Thyroid gland (tissue), 4 donors: ENCODE data around the gene TSC22D3. TPM values are rescaled to one million over a fixed set of nuclear protein-coding genes. Genes with fewer than 3 reads are reported as not detected.

Experiments used
- DNase-seq, 2 donors: peaks; one replicate each; pipeline ENCODE4 v3.0.0-alpha.2; 2019
- H3K27ac ChIP-seq, 3 donors: fragments of 200-600 bp; sonication (generic); 1 replicate in 2 of 3; 2 replicates in 1 of 3; pipeline ENCODE4 v1.5.1; 2016 to 2019; ENCODE audit warnings: mild to moderate bottlenecking in 1 of 3, moderate library complexity in 1 of 3
- H3K27me3 ChIP-seq: fragments of 200-600 bp; sonication (generic); one replicate; pipeline ENCODE4 v1.5.1; 2019
- H3K36me3 ChIP-seq, 2 donors: fragments of 200-600 bp; sonication (generic); one replicate each; pipeline ENCODE4 v1.5.1; 2016 to 2019
- H3K4me1 ChIP-seq, 2 donors: fragments of 200-600 bp; sonication (generic); one replicate each; pipeline ENCODE4 v1.5.1; 2017 to 2019
- H3K4me3 ChIP-seq, 3 donors: fragments of 200-600 bp; sonication (generic); replicated peaks in 1 of 3; 1 replicate in 2 of 3; 2 replicates in 1 of 3; pipeline ENCODE4 v1.5.1; 2016; ENCODE audit warnings: mild to moderate bottlenecking in 1 of 3
- H3K9me3 ChIP-seq: fragments of 200-600 bp; sonication (generic); one replicate; pipeline ENCODE4 v1.5.1; 2017
- POLR2A ChIP-seq, 2 donors: fragments of 450-650 bp; IDR thresholded peaks; one replicate each; pipeline ENCODE4 v1.6.1; 2017; ENCODE audit warnings: antibody characterized with exemption in 2 of 2, mild to moderate bottlenecking in 2 of 2, moderate library complexity in 1 of 2
- WGBS, 2 donors: methylation state at CpG; one replicate each; pipeline ENCODE4 v1.1.5; 2017; 5-methylcytosine and 5-hydroxymethylcytosine counted together
- intact Hi-C: fragments of 100-400 bp; cut with DNase I; formaldehyde crosslinking; loops from one replicate; pipeline ENCODE4 v1.15.1; 2023
- total RNA-seq, 4 donors: library from RNA; depleted of rRNA; stranded (reverse); fragments of >200 nt; gene quantifications; one replicate each; pipeline ENCODE4 v1.2.3, GENCODE V29; 2016
- TF ChIP-seq, protein P1 (sequence below), 6 experiments: fragments of 200-600 bp in 3 of 6; fragments of 450-650 bp in 3 of 6; sonication (generic) in 3 of 6; IDR thresholded peaks; one replicate each; pipeline ENCODE4 v1.5.1; 2016 to 2019; ENCODE audit warnings: antibody characterized with exemption in 6 of 6, mild to moderate bottlenecking in 2 of 6, inconsistent platforms in 1 of 6, moderate library complexity in 1 of 6

The TSC22D3 gene
- total RNA-seq, 4 donors from 2014 or later = 268 to 504 (median 383) TPM

DNA sequence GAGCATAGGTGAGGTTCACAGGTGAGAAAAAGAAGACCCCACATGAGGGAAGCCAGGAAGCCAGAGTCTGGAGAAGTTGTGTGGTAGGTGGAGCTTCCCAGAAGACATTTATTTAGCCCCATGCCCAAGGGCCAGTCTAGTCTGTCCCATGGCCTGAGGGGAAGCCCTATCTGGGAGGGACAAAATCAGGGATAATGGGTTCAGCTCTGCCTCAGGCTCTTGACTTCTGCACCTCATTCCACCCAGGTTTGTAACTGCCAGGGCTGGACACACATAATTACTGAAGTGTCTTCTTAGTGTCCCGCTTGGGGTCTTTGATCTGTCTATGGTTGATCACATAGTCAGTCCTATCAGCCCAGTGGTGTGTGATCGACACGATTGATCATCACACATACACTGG is 36.0 kb downstream of the TSC22D3 start:
- Histone ChIP-seq H3K27me3 (no peaks in the 10 kb centered on the region), H3K27ac (peak overlapping the region; percentile 77 to 96 (median 87))
- TF ChIP-seq, protein P1, sequence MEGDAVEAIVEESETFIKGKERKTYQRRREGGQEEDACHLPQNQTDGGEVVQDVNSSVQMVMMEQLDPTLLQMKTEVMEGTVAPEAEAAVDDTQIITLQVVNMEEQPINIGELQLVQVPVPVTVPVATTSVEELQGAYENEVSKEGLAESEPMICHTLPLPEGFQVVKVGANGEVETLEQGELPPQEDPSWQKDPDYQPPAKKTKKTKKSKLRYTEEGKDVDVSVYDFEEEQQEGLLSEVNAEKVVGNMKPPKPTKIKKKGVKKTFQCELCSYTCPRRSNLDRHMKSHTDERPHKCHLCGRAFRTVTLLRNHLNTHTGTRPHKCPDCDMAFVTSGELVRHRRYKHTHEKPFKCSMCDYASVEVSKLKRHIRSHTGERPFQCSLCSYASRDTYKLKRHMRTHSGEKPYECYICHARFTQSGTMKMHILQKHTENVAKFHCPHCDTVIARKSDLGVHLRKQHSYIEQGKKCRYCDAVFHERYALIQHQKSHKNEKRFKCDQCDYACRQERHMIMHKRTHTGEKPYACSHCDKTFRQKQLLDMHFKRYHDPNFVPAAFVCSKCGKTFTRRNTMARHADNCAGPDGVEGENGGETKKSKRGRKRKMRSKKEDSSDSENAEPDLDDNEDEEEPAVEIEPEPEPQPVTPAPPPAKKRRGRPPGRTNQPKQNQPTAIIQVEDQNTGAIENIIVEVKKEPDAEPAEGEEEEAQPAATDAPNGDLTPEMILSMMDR (IDR thresholded peaks at IDR 0.05) = no peak
- no peak for TF ChIP-seq POLR2A (IDR thresholded peaks at IDR 0.05)

DNA sequence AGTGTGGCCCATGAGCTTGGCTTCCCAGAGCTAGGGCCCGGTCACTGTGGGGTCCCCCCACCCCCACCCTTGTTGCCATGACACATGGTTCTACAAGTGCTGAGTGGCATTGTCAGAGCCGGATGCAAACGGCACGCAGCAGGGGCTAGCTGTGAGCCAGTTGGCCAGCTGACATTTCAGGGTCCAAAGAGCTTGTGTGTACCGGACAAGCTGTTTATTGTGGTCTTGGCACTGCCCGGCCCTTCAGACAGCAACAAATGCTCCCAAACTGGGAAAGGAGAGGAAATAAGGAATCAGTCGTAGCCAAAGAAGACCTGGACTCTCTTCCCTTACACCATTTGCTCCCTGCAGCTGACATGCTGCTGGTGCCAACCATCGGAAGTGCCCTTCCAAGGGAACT is 36.8 kb downstream of the TSC22D3 start:
- intact Hi-C loops = no loop called here
- peak overlapping the region; percentile 77 to 96 (median 87) for H3K27ac ChIP-seq
- TF ChIP-seq, protein P1 (IDR thresholded peaks at IDR 0.05) = no peak
- TF ChIP-seq POLR2A (IDR thresholded peaks at IDR 0.05) = no peak
- no peaks in the 10 kb centered on the region for H3K36me3 ChIP-seq
- no peak for DNase-seq
- no peaks in the 10 kb centered on the region for H3K27me3 ChIP-seq
- H3K4me3 ChIP-seq = no peak overlapping the region
- WGBS, 2 donors = no CpG with 5 or more reads among the region's 8 CpGs
- peaks cover 67 to 85% of the 10 kb centered on the region in 2 donors for H3K4me1 ChIP-seq
- H3K9me3 ChIP-seq = no peaks in the 10 kb centered on the region

More for the DNA sequence above, 36.0 kb downstream of the TSC22D3 start:
- no peaks in the 10 kb centered on the region for H3K9me3 ChIP-seq
- no peaks in the 10 kb centered on the region for H3K36me3 ChIP-seq
- H3K4me1 ChIP-seq = peaks cover 63 to 82% of the 10 kb centered on the region in 2 donors
- intact Hi-C loops = no loop called here
- no peak for DNase-seq
- H3K4me3 ChIP-seq = no peak overlapping the region
- 83 to 100% methylated on average over 1 to 3 of the region's 3 CpGs for WGBS, 2 donors

DNA sequence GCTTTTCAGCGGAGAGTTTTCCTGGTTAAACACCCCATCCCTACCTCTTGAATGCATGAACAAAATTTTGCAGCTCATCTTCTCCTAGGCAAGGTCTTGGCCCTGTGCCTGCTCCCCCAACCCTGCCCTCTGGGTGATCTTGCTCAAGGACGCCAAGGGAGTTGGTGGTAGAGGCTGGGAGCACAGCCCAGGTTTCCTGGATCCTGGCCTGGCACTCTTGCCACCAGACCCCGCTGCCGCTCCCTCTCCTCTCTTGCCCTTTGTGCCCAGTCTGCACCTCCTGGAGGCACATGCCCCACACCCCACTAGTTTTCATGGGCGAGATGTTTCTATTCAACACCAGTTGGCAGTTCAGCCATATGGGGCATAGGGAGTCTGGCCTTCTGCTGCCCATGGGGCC is 37.3 kb downstream of the TSC22D3 start:
- no peaks in the 10 kb centered on the region for H3K36me3 ChIP-seq
- no peak for TF ChIP-seq POLR2A (IDR thresholded peaks at IDR 0.05)
- TF ChIP-seq, protein P1 (IDR thresholded peaks at IDR 0.05) = peak in 3 of 6 experiments; percentile 26 to 42 (median 40)
- intact Hi-C loops = no loop called here
- 50 to 60% methylated on average over 2 to 3 of the region's 5 CpGs for WGBS, 2 donors
- H3K9me3 ChIP-seq = no peaks in the 10 kb centered on the region
- peak overlapping the region; percentile 77 to 96 (median 87) for H3K27ac ChIP-seq
- no peaks in the 10 kb centered on the region for H3K27me3 ChIP-seq
- peak; percentile 67 to 74 for DNase-seq
- no peak overlapping the region for H3K4me3 ChIP-seq
- peaks cover 66 to 84% of the 10 kb centered on the region in 2 donors for H3K4me1 ChIP-seq

DNA sequence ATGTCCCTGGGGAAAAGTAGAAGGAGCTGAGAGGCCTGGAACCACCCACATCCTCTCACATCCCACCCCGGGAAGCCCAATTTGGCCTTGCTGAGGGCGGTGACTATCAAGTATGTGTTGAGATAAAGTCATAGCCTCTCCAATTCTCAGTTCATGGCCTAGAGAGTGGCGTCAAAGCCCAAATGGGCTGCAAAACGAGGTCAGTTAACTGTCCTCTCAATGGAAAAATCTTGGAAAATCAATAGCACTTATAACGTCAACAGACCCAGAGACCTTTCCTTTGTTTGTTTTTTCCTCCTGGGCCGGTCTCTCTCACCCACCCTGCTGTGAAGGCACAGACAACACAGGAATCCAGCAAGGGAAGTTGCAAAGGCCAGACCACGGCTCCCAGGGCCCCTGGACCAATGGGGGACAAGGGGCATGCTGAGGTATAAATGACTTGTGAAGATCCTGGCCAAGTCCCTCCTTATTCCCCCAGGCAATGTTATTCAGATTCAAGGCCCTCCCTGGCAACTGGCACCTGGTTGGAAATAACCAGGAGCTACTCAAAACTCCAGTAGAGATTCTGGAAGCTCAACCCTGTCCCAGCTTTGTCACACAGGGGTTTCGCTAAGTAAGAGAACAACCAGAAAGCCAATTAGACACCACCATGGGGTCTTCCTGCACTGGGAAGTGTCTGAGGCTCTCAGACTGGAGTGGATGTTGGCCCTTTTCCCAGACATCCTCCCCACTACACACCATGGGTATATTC is 38.6 kb downstream of the TSC22D3 start:
- H3K9me3 ChIP-seq = no peaks in the 10 kb centered on the region
- H3K4me1 ChIP-seq = peaks cover 64 to 82% of the 10 kb centered on the region in 2 donors

More for the DNA sequence above, 38.6 kb downstream of the TSC22D3 start:
- H3K36me3 ChIP-seq = no peaks in the 10 kb centered on the region
- H3K4me3 ChIP-seq = no peak overlapping the region
- intact Hi-C loops = no loop called here
- peak; percentile 57 to 67 for DNase-seq
- peak overlapping the region; percentile 77 to 96 (median 87) for H3K27ac ChIP-seq
- no peaks in the 10 kb centered on the region for H3K27me3 ChIP-seq
- peak in 1 of 2 donors; percentile 36 for TF ChIP-seq POLR2A (IDR thresholded peaks at IDR 0.05)
- TF ChIP-seq, protein P1 (IDR thresholded peaks at IDR 0.05) = no peak
- 17 to 26% methylated on average over 6 of the region's 8 CpGs for WGBS, 2 donors
